Measurements from ENCODE around the gene MFSD2B. TPM values are rescaled to one million over a fixed set of nuclear protein-coding genes. Genes with fewer than 3 reads are reported as not detected.
"Not testable (repeated sequence)": the region's sequence is repeated elsewhere in the genome, so short reads cannot be mapped to it uniquely, and the experiment has no call there.

The MFSD2B gene
- total RNA-seq, 1 experiment from 2014 or later: not detected

- H3K27me3 Mint-ChIP-seq (ENCODE audit: unreplicated experiment): peaks cover 37% of the 10 kb centered on the region
- no TSS peak for BruUV-seq (replicated peaks)
- H3K9me3 Mint-ChIP-seq (ENCODE audit: low read depth, unreplicated experiment): no peaks in the 10 kb centered on the region
- H3K27ac Mint-ChIP-seq (ENCODE audit: unreplicated experiment): no peak overlapping the region
- no peak for TF ChIP-seq CTCF (IDR thresholded peaks at IDR 0.05; ENCODE audit: unreplicated experiment)
- no peaks in the 10 kb centered on the region for H3K36me3 Mint-ChIP-seq (ENCODE audit: insufficient read depth, unreplicated experiment)
- CTCF ChIA-PET: no interaction called here
- H3K4me1 Mint-ChIP-seq (ENCODE audit: low read depth, unreplicated experiment): peaks cover 9% of the 10 kb centered on the region
- no peak overlapping the region for H3K4me3 Mint-ChIP-seq (ENCODE audit: low read depth, unreplicated experiment)
- intact Hi-C loops (cut with micrococcal nuclease; ENCODE audit: unreplicated experiment): no loop called here
- no peak for DNase-seq
These were observed 2.8 kb downstream of the MFSD2B start for GRCh38 chr2:24012521-24013188.

DNA sequence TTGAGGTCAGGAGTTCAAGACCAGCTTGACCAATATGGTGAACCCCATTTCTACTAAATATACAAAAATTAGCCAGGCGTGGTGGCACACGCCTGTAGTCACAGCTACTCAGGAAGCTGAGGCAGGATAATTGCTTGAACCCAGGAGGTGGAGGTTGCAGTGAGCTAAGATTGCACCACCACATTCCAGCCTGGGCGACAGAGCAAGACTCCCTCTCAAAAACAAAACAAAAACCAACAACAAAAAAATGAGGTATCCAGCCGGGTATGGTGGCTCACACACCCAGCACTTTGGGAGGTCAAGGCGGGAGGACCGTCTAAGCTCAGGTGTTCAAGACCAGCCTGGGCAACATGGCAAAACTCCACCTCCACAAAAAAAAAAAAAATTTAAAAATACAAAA is 5.0 kb downstream of the MFSD2B start:
- BruUV-seq (replicated peaks); H3K27ac Mint-ChIP-seq (ENCODE audit: unreplicated experiment); DNase-seq; H3K4me3 Mint-ChIP-seq (ENCODE audit: low read depth, unreplicated experiment); CTCF ChIA-PET; H3K36me3 Mint-ChIP-seq (ENCODE audit: insufficient read depth, unreplicated experiment); H3K9me3 Mint-ChIP-seq (ENCODE audit: low read depth, unreplicated experiment); intact Hi-C loops (cut with micrococcal nuclease; ENCODE audit: unreplicated experiment); H3K4me1 Mint-ChIP-seq (ENCODE audit: low read depth, unreplicated experiment): not testable (repeated sequence)
- H3K27me3 Mint-ChIP-seq (ENCODE audit: unreplicated experiment): peaks cover 25% of the 10 kb centered on the region

DNA sequence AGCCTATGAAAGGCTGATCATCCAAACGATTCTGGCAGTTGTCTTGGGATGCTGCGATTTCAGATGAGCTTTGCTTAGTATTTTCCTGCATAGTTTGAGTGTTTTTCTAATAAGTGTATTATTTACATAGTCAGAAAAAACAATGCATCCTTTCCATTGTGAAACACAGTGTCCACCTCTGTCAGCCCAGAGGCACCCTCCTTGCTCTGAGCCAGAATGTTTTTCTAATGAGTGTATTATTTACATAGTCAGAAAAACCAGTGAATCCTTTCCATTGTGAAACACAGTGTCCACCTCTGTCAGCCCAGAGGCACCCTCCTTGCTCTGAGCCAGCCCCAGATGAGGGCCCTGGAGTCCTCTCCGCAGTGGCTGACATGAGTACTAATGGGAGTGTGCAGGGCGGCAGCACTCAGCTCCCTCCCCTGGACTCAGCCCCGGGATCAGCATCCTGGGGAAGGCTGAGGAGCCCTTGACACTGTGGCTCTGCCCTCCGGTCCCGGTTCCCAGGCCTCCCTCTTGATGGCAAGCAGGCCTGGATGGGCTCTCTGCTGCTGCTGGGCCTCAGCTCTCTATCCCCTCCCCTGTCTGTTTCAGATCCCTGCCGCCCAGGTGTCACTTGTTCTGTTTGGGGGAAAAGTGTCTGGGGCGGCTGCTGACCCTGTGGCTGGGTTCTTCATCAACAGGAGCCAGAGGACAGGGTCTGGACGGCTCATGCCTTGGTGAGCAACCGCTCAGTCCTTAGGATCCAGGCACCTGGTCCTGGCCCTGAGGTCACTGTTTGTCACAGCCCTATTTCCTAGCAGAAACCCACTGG is 5.9 kb downstream of the MFSD2B start:
- H3K4me3 Mint-ChIP-seq (ENCODE audit: low read depth, unreplicated experiment): no peak overlapping the region
- H3K4me1 Mint-ChIP-seq (ENCODE audit: low read depth, unreplicated experiment): no peaks in the 10 kb centered on the region
- H3K27ac Mint-ChIP-seq (ENCODE audit: unreplicated experiment): no peak overlapping the region
- CTCF ChIA-PET: no interaction called here
- intact Hi-C loops (cut with micrococcal nuclease; ENCODE audit: unreplicated experiment): no loop called here
- no peaks in the 10 kb centered on the region for H3K9me3 Mint-ChIP-seq (ENCODE audit: low read depth, unreplicated experiment)
- H3K27me3 Mint-ChIP-seq (ENCODE audit: unreplicated experiment): peaks cover 25% of the 10 kb centered on the region
- H3K36me3 Mint-ChIP-seq (ENCODE audit: insufficient read depth, unreplicated experiment): no peaks in the 10 kb centered on the region
- no peak for DNase-seq
- TF ChIP-seq CTCF (IDR thresholded peaks at IDR 0.05; ENCODE audit: unreplicated experiment): no peak
- BruUV-seq (replicated peaks): no TSS peak

DNA sequence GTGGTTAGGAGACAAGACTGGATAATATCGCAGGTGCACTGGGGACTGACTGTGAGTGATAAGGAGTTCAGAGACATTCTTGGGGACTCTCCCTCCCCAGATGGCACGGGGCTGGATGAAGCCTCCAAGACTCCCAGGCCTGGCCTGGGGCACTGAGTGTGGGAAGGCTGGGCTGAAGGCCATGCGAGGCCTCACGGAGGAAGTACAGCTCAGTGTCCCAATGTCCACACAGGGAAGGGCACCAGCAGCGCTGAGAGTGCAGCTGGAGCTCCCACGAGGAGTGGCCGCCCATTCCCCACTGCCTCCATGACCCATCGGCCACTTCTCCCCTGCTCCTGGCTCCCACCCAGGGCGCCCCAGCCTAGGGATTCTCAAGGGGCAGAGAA is 6.5 kb downstream of the MFSD2B start:
- H3K9me3 Mint-ChIP-seq (ENCODE audit: low read depth, unreplicated experiment): no peaks in the 10 kb centered on the region
- H3K4me1 Mint-ChIP-seq (ENCODE audit: low read depth, unreplicated experiment): no peaks in the 10 kb centered on the region
- DNase-seq: no peak
- no peak overlapping the region for H3K4me3 Mint-ChIP-seq (ENCODE audit: low read depth, unreplicated experiment)
- CTCF ChIA-PET: no interaction called here
- intact Hi-C loops (cut with micrococcal nuclease; ENCODE audit: unreplicated experiment): no loop called here
- H3K36me3 Mint-ChIP-seq (ENCODE audit: insufficient read depth, unreplicated experiment): no peaks in the 10 kb centered on the region
- no peak overlapping the region for H3K27ac Mint-ChIP-seq (ENCODE audit: unreplicated experiment)
- no peak for TF ChIP-seq CTCF (IDR thresholded peaks at IDR 0.05; ENCODE audit: unreplicated experiment)
- no TSS peak for BruUV-seq (replicated peaks)
- peaks cover 19% of the 10 kb centered on the region for H3K27me3 Mint-ChIP-seq (ENCODE audit: unreplicated experiment)
